HL-60/S4 treated with retinoic acid at 250 ng/mL for 4 days and 3 days (cell line): Measurements from ENCODE around the gene SCN1A.
"Not testable (repeated sequence)": the region's sequence is repeated elsewhere in the genome, so short reads cannot be mapped to it uniquely, and the experiment has no call there.

Experiments used
- in situ Hi-C: fragments of 300-500 bp; cut with MboI; formaldehyde crosslinking; loops from 2 replicates; pipeline ENCODE4 v1.7.0; 2022; ENCODE audit warnings: low sequenced_read_pairs

Gene SCN1A

DNA sequence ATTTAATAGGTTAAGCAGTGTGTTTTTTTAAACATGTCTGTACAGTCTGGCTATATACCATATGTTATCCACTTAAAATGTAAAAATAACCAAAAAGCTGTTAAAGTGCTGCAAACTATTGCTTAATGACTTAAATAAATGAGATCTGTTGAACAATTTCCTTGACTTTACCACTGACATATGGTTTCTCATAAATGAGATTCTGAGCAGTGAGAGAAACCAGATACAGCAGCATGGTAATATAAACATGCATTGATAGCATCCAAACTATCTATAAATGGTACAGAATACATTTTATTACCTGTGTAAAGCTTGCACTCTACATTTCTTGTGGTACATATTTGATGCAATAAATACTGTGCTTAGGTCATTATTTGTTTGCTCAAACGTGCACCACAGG lies 138.0 kb downstream of the SCN1A start:
- in situ Hi-C loops: no loop called here

- in situ Hi-C loops: no loop called here
Observed at GRCh38 chr2:165985120-165985519, 142.7 kb downstream of the SCN1A start.

DNA sequence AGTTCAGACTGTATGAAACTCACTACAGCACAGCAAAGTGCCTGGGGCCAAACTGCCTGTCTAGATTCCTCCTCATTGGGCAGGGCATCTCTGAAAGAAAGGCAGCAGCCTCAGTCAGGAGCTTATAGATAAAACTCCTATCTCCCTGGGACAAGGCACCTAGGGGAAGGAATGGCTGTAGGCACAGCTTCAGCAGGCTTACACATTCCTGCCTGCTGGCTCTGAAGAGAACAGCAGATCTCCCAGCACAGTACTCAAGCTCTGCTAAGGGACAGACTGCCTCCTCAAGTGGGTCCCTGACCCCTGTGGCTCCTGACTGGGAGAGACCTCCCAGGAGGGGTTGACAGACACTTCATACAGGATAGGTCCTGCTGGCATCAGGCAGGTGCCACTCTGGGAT lies 155.7 kb downstream of the SCN1A start:
- in situ Hi-C loops: not testable (repeated sequence)

GRCh38 chr2:165970663-165971062 lies 157.2 kb downstream of the SCN1A start:
- in situ Hi-C loops: no loop called here

DNA sequence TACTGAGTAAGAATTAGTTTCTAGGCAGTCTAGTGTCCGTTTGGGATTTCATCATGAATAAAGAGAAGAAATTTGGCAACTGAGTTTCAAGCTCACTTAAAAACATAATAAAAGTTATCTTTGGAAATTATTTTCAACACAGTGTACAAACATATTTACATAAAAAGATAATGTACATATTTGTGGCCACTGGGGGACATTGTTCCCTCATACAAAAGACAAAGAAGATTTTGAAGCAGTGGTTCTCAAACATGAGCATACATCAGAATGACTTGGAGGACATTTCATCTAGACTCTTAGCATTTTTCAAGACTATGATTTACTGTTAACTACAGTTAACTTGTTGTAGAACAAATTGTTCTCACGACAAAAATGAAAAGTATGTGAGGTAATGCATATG lies 158.6 kb downstream of the SCN1A start:
- in situ Hi-C loops: no loop called here

GRCh38 chr2:165967746-165968145 lies 160.1 kb downstream of the SCN1A start:
- in situ Hi-C loops: no loop called here

DNA sequence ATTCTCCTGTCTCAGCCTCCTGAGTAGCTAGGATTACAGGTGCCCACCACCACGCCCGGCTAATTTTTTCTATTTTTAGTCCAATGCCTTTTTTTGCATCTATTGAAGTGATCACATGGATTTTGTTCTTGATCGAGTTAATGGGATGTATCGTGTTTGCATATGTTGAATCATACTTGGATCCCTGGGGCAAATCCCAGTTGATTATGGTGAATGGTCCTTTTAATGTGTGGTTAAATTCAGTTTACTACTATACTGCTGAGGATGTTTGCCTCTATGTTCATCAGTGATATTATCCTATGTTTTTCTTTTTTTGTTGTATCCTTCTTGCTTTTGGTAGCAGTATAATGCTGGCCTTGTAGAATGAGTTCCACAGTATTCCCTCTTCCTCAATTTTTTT lies 166.0 kb downstream of the SCN1A start:
- in situ Hi-C loops: no loop called here

DNA sequence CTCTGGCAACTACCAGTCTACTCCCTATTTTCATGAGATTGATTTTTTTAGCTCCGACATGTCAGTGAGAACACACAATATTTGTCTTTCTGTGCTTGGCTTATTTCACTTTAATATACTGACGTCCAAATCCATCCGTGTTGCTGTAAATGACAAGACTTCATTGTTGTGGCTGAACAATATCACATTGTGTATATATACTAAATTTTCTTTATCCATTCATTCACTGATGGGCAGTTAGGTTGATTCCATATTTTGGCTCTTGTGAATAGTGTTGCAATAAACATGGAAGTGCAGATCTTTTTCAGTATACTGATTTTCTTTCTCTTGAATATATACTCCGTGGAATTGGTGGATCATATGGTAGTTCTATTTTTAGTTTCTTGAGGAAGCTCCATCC lies 168.4 kb downstream of the SCN1A start:
- in situ Hi-C loops: no loop called here

DNA sequence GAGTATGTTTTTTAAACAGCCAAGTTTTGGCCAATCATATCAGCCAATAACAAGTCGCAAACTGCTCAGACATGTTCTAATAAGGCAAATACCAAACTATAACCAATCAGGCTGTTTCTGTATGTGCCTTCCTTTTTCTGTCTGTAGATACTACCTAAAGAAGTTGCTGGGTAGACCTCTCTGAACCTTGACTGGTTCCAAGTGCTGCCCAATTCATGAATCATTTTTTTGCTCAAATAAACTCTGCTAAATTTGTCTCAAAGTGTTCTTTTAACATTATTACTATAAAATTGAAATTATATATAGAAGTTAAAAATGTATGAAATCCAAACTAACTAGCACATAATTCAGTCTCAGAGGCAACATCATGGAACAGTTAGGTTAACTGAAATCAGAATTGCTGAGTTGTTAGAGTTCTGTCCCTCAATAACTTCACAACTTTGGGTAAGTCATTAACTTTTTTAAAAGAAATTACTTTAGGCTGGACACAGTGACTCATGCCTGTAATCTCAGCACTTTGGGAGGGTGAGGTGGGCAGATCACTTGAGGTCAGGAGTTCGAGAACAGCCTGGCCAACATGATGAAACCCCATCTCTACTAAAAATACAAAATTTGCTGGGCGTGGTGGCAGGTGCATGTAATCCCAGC lies 169.4 kb downstream of the SCN1A start:
- in situ Hi-C loops: no loop called here

- in situ Hi-C loops: no loop called here
Observed at GRCh38 chr2:165957030-165957675, 170.7 kb downstream of the SCN1A start.

GRCh38 chr2:165953655-165954606 lies 173.9 kb downstream of the SCN1A start, which contains the start of gene TTC21B:
Gene TTC21B (minus strand): TSS chr2:165953776. CDS start chr2:165953705, 71 bp downstream.
- in situ Hi-C loops: no loop called here

DNA sequence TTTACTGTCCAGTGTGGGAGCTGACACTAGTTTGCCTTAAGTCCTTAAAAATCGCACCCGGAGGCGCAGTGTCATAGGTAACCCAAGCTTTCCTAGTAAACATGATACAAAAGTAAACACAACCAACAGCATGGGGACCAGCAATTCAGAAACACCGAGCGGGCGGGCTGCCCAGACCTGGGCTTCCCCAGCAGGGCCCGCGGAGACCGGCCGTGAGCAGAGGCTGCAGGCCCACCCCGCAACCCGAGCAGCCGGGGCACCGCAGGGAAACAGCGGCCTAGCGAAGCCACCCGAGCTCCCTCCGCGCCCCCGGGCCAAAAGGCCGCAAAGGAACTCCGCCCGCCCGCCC lies 174.5 kb downstream of the SCN1A start:
- in situ Hi-C loops: no loop called here

GRCh38 chr2:165952741-165953211 lies 175.0 kb downstream of the SCN1A start:
- in situ Hi-C loops: no loop called here

DNA sequence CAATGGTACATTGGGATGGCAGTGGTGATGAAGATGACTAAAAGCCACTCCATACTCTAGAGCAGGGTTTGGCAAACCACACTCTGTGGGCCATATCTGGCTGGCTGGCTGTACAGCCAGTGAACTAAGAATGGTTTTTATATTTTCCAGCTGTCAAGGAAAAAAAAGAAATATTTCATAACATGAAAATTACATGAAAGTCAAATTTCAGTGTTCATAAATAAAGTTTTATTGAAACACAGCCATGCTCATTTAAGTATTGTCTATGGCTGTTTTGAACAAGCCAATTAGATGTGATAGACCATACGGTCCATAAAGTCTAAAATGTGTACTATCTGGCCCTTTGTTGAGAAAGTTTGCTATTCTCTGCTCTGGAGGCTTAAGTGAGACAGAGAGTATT lies 175.7 kb downstream of the SCN1A start:
- in situ Hi-C loops: no loop called here

GRCh38 chr2:165950438-165950837 lies 177.4 kb downstream of the SCN1A start:
- in situ Hi-C loops: no loop called here

DNA sequence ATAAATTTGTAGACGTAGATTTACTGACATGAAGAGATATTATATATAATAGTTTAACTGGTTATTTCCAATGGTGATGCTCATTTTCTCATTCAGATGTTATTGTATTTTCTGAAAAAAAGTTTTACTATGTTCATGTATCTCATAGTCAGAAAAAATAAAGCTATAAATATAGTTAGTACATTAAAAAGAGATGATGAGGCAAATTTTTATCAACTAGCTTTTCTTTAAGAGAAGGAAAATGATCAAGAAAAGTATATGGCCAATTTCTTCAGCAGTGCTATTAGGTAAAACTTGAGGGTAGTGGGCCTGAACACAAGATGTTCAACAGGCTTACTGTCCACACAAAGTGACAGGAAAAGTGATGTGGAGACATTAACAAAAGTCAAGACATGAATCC lies 186.0 kb downstream of the SCN1A start:
- in situ Hi-C loops: no loop called here

DNA sequence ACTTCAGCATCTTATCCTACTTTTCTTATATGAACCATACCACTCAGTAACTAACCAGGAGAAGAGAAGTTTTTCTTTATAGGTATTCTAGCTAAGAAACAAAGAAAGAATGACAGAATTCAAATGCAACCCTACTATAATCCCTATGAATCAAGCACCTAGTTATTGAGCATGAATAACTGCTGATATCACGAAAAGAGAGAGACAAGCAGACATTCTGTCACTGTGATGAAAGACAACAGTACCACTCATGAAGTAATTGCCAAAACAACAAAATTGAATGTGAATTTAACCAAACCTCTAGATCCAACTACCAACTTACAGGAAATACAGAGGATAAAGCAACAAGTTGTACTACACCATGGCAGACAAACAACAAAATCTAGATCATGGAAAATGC lies 189.6 kb downstream of the SCN1A start:
- in situ Hi-C loops: no loop called here
